ENCODE results near the gene SPHK1. TPM values are rescaled to one million over a fixed set of nuclear protein-coding genes. Genes with fewer than 3 reads are reported as not detected.
A peak's percentile ranks its signal among the peaks of the same experiment; 100 is the strongest.
"Not testable (repeated sequence)": the region's sequence is repeated elsewhere in the genome, so short reads cannot be mapped to it uniquely, and the experiment has no call there.

SPHK1 gene
- total RNA-seq, result 259 and 272 TPM in 2 replicates

- peak; percentile 82 for DNase-seq
Measured at GRCh38 chr17:76384222-76384986, at the start of gene SPHK1. TSS of gene SPHK1 (plus strand) at chr17:76384609. CDS start at chr17:76385645, 1,036 bp downstream.

- DNase-seq, result no peak
Measured at GRCh38 chr17:76335716-76336381, 48.6 kb upstream of the SPHK1 start.

- DNase-seq, result no peak
Measured at GRCh38 chr17:76336756-76337412, 47.5 kb upstream of the SPHK1 start.

GRCh38 chr17:76337413-76337777, 47.0 kb upstream of the SPHK1 start:
- peak; percentile 31 for DNase-seq

- no peak for DNase-seq
Measured at GRCh38 chr17:76341301-76341700, 43.1 kb upstream of the SPHK1 start.

- no peak for DNase-seq
Measured at GRCh38 chr17:76343106-76343505, 41.3 kb upstream of the SPHK1 start.

- no peak for DNase-seq
Measured at GRCh38 chr17:76345377-76345974, 38.9 kb upstream of the SPHK1 start.

- DNase-seq, result not testable (repeated sequence)
Measured at GRCh38 chr17:76346936-76347335, 37.5 kb upstream of the SPHK1 start.

GRCh38 chr17:76350463-76350862, 33.9 kb upstream of the SPHK1 start:
- no peak for DNase-seq

- DNase-seq, result no peak
Measured at GRCh38 chr17:76351526-76352071, 32.8 kb upstream of the SPHK1 start.

- DNase-seq, result peak; percentile 49
Measured at GRCh38 chr17:76353004-76353598, 31.3 kb upstream of the SPHK1 start.

GRCh38 chr17:76353599-76354316, 30.7 kb upstream of the SPHK1 start, which contains the start of gene PRPSAP1:
TSS of gene PRPSAP1 (minus strand) at chr17:76353916. CDS start at chr17:76353703, 213 bp downstream.
- DNase-seq, result peak; percentile 94

- no peak for DNase-seq
Measured at GRCh38 chr17:76354317-76354729, 30.1 kb upstream of the SPHK1 start.

- no peak for DNase-seq
Measured at GRCh38 chr17:76354747-76355310, 29.6 kb upstream of the SPHK1 start.

GRCh38 chr17:76356803-76357456, 27.5 kb upstream of the SPHK1 start:
- no peak for DNase-seq

GRCh38 chr17:76357597-76358158, 26.7 kb upstream of the SPHK1 start:
- DNase-seq, result no peak

- no peak for DNase-seq
Measured at GRCh38 chr17:76359375-76359774, 25.0 kb upstream of the SPHK1 start.

- not testable (repeated sequence) for DNase-seq
Measured at GRCh38 chr17:76359776-76360175, 24.6 kb upstream of the SPHK1 start.

GRCh38 chr17:76360461-76360860, 23.9 kb upstream of the SPHK1 start:
- DNase-seq, result no peak

GRCh38 chr17:76363107-76363842, 21.1 kb upstream of the SPHK1 start:
- DNase-seq, result no peak
